CD4-positive, alpha-beta T cell treated with Interleukin-17A for 4 hours (primary cell): Measurements from ENCODE around the gene ARL10.

Experiments used
- DNase-seq: peaks from one replicate; pipeline ENCODE4 v3.0.0-alpha.2; 2020; ENCODE audit warnings: mixed read lengths

The ARL10 gene, protein sequence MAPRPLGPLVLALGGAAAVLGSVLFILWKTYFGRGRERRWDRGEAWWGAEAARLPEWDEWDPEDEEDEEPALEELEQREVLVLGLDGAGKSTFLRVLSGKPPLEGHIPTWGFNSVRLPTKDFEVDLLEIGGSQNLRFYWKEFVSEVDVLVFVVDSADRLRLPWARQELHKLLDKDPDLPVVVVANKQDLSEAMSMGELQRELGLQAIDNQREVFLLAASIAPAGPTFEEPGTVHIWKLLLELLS

DNA sequence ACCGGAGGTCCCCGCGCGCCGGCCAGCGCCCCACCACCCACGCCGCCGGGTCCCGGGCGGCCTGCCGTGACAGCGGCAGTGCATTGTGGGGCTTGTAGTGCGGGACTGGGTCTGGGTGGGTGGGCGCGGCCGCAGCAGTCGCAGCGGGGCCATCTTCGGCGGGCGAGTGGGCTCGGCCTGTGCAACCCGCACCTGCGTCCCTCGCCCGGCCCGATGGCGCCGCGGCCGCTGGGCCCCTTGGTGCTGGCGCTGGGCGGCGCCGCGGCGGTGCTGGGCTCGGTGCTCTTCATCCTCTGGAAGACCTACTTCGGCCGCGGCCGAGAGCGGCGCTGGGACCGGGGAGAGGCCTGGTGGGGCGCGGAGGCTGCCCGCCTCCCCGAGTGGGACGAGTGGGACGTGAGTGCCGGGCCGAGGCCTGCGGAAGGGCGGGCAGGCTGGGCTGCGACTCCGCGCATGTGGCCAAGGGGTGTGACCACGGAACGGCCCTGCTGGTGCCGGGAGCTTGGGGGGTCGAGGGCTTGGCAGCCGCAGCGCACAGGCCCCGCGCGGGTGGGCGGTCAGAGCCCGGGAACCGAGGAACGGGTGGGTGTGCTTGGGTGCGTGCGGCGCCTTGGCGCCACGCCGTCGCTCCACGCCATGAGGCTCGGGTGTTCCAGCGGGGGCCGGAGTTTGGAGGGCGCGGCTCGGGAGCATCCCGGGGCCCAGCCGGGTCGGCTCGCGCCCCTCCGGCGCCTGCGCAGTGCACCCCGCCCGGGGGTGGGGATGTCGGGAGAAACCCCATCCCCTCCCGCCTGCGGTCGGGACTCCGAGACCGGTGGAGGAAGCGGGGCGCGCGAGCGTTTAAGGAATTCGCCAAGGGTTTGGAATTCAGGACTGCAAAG, at the start of gene ARL10:
Gene ARL10 (plus strand): TSS at position 137 of the 881 bp plus-strand sequence. CDS start 77 bp downstream, at position 214.
- DNase-seq, result peak; percentile 72

DNA sequence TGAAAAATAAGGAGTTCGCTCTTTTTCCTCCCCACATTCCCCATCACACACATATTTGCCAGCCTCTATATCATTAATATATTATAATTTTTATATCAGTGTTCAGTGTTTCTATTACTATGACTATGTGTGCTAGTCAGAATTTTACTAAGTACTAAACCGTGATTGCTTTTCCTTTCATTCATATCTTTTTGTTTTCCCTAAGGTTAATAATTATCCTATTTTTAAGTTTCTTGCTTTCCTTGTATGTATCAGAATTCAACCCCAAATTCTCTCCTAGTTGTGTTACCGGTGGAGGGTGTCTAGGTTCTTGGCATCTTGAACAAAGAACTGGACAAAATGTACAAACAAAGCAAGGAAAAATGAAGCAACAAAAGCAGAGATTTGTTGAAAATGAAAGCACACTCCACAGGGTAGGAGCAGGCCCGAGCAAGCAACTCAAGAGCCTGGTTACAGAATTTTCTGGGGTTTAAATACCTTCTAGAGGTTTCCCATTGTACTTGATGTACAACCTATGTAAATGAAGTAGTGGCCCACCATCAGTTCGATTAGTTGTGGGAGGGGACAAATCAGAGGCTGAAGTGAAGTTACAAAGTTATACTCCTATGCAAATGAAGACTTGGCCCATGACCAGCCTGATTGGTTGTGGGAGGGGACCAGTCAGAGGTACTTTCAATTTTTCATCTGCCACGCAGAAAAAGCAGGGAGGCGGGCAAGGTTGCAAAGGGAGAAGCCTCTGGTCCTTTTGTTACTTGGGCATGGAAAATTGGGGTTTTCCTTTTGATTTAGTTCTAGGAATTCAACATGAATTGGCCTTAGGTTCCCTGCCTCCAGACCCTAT, 47.5 kb upstream of the ARL10 start:
- no peak for DNase-seq

DNA sequence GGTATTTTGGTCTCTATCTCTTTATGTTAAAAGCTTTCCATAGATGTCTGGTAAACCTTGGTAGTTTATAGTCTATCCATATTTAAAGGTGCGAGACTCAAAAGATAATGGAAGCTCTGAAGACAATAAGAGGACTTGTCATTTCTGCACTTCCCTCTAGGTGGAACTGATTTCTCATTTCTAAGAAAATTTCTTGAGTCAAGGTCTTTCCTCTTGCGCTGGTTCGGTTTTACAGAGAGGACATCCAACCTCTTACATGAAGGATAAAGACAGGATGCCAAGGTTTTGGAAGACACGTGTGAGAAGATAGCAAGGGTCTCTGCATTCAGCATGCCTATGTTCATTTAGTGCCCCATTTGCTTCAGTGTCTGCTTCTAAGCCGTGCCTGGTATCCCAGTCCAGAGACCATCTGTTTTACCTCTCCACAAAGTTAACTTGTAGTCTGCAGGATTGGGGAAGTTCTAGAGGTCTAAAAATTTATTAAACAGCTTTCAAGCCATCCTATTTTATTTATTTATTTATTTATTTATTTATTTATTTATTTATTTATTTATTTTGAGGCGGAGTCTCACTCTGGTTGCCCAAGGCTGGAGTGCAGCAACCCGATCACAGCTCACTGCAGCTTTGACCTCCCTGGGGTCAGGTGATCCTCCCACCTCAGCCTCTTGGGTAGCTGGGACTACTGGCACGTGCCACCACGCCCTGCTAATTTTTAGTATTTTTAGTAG, 45.3 kb upstream of the ARL10 start:
- DNase-seq, result no peak

DNA sequence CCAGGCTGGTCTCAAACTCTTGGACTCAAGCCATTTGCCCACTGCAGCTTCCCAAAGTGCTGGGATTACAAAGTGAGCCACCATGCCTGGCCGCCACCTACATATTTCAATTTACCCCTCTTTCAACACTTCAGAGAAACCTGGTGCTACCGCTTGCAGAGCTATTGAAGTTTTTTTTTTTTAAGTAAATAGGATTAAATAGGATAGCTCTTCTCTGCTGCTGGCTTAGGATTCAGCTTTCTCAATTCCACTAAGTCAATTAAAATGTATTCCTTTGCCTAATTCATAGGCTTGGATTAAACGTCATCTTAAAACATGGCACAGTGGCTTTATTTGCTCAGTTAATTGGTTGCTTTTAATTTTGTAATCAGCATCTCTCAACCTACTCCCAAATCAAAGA, 44.7 kb upstream of the ARL10 start:
- no peak for DNase-seq

DNA sequence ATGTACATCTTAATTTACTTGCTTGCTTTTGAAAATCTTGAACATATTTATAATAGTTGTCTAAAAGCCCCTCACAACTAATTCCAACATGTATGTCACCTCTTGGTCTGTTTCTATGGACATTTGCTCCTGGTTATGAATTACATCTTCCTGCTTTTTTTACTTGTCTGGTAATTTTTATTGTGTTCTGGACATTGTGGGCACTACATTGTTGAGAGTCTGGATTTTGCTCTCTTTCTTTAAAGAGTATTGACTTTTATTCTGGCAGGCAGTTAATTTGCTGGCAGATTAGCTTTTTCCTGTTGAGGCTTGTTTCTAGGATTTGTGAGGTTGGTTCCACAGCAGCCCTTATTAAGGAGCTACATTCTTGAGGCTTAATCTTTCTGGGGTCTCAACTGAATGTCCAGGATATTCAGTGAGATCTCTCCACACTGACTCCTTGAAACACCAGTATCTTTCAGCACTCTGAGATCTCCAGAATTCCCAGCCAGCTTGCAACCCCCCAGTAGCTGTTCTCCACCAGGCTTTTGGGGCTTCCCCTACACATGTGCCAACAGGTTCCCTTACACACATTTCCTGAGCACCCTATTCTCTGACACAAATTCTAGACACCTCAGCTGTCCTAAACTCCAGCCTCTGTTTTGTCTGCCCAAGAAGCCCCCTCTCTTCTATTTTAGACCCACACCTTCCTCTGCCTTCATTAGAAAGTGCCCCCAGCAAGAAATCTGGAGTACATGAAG, 31.1 kb upstream of the ARL10 start:
- no peak for DNase-seq

DNA sequence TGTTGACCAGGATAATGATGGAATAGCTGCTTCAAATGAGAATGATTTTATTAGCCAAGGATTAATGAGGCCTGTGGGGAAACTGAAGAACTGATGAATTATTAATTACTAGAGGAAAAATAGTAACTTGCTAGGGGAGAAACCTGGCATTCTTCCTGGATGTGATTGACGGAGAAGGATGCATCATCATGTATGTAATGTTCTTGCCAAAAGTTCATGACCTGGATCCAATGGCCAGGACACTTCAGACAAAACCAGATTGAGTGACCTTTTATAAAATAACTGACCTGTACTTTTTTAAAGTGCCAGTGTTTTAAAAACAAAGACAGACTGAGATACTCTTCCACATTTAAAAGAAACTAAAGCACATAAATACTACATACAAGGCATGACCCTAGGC, 27.4 kb upstream of the ARL10 start:
- DNase-seq, result no peak

DNA sequence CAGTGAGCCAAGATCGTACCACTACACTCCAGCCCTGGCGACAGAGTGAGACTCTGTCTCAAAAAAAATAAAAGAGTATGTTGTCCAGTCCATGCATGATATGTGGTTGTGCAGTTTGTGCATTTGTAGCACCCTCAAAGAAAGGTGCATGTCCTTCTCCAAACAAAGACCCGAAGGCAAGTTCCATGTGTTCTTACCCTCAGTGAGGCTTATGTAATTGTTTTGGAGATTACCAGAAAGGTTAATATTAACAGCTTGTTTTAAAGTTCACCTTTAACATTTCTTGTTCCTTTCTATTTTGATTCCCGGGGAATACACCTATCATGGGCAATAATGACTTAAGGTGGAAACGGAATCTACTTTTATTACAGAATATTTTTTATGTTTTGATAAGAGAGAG, 26.0 kb upstream of the ARL10 start:
- DNase-seq, result no peak

DNA sequence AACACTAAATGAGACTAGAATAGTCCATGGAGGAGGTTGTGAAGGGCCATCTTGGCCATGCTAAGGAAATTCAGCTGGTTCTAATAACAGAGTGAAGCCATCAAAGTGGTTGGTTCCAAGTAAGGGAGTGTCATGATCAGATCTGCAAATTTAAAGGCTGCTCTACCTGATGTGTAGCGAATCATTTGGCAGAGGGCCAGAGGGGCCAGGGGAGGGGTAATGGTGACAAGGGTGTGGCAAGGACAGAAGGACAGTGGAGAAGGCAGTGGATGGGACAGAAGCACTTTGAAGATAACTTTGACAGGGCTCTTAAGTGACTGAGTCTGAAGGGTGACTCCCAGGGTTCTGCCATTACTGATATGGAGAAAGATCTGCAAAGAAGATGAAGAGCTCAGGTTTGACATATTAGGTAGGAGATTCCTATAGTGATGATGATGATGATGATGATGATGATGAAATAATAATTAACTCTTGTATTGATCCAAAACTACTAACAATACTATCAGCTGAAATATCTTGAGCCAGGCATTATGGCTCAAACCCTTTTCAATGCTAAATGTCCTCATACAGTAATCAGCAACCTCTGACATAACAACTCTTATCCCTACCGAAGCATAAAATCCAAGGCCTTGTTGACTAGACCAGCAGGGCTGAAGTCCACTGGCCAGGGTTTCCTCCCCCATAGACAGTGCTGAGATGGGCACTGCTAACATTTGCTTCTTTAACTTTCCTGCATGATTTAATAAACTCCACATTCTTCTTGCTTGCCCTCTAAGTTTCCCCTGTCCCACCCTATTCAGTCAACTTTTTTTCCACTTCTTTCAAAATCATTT, 23.7 kb upstream of the ARL10 start:
- DNase-seq, result no peak

DNA sequence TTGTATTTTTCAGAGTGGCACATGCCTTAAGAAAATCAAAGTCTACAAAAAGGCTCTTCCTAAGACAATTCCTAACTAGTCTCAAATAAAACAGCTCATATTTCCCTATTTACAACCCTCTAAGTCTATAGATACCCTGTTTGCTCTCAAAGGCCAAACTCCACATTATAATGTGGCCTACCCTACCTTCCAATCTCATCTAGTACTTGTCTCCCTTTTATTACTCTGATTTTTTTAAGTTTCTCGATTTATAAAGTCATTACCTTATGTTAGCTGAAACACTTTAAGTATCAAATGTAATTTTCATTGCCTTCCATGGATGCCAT, 23.2 kb upstream of the ARL10 start:
- DNase-seq, result no peak

DNA sequence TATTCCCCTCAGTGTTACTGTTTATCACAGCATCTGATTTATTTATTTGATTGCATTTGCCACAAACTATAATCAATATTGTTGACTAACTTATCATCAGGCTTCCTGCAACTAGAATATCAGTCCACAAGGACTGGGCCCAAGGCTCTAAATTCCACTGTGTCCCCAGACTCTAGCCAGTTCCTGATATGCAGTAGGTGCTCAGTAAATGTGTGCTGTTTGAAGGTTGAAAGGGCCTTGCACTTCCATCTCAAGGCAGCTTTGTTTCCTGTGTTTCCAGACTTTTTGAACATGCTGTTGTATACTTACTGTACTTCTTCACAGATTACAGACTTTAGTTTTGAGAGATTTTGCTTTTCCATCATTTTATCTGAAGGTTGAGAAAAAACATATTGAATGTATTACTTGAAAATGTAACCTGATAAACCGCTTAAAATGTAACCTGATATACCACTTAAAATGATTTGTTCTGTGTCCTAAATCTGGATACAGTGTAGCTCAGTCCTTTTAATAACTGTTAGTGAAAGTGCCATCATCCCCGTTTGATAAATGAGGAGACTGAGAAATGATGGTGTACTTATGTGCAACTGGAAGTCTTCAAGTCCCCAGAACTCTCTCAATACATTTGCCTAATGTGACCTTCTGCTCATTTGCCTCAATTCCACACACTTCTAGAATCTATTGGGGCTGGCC, 22.4 kb upstream of the ARL10 start:
- no peak for DNase-seq

DNA sequence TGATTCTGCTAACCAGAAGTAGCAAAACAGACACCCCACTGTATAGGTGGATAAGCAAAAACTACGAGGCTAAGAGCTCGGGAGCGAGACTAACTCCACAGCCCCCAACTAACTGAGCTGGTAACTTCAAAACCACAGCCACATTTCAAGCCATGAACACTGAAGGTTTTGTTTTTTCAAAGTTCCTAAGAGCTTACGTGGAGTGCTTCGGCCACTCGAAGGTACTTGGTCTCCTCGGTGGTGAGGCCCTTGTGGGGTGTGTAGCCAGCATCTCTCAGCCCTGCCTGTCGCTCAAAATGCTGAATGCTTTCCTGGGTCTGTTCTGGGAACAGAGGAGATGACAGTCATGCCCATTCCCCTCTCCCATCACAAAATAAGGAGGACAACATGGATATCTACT, 14.9 kb upstream of the ARL10 start:
- no peak for DNase-seq

DNA sequence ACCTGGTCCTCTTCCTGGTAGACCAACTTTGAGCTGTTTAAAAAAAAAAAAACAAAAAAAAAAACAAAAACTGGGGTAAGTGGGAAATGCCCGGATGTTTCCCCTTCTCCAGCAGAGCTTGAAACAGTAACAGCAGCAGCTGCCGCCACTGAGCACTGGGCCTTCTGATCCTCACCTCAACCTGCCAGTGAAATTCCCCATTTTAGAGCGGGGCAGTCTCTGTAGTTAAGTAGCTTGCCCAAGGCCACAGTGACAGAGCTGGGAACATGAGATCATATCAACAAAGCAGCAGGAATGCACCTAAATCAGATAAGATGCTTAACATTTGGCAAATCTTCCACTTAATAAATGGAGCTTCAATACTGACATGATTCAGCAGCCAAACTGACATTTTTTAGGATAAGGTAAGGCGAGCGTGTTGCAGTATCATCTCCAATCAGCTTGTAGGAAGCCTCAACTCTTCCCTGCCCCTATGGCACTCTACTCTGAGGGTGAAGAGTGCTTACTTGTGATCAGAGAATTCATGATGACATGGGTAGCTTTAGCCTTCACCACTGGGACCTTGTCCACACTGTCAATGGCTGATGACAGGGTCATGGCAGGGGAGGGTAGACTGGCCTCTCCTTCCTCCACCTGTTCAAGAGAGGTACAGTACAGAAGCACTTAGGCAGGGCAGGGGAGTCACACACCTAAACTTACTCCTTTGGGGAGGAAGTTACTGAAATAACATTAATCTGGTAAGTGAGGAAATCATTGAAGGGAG, 13.0 kb upstream of the ARL10 start:
- no peak for DNase-seq

DNA sequence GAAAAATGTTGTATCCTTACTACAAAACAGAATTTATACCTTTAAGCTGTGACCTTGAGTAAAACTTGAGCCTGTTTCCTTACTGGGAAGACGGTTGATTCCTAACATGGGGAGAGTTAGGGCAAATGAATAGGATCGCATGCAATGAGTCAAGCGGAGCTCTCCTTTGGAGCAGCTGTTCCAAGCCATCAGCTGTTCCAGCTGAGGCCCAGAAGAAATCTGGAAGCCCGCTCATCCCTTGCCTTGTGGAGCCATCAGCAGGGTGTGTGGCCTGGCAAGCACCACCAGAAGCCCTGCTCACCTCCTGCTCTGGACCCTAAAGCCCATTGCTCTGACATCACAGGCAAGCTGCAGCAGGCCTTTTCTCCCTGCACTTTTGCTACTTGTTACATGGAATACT, 11.8 kb upstream of the ARL10 start:
- no peak for DNase-seq

DNA sequence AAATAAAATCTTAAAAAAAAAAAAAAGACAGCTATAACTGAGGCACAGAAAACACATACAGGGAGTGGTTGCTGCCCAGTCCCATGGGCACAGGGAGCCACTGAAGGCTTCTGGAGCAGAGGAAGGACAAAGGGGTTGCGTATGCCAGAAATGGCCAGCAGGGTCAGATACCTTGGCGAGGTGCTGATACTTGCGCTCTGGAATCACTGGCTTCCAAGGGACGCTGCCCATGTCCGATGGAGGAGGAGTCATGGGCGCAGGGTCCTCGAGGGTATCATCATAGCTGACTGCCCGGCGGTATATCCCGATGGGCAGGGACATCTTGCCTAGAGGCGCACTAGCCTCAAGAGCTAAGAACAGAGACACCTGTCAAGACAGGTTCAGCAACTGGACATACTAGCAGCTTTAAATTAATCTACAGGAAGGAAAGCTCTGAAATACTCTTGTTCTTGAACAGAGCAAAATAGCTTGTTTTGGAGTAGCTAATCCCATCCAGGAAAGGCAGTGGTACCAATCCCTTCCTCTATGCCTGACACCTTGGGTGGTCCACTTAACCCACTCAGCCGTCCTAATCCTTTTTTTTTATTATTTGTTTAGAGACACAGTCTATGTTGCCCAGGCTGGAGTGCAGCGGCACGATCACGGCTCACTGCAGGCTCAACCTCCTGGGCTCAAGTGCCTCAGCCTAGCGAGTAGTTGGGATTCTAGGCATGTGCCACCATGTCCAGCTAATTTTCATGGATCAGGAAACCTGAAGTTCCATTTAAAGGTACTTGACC, 9.7 kb upstream of the ARL10 start:
- DNase-seq, result no peak

DNA sequence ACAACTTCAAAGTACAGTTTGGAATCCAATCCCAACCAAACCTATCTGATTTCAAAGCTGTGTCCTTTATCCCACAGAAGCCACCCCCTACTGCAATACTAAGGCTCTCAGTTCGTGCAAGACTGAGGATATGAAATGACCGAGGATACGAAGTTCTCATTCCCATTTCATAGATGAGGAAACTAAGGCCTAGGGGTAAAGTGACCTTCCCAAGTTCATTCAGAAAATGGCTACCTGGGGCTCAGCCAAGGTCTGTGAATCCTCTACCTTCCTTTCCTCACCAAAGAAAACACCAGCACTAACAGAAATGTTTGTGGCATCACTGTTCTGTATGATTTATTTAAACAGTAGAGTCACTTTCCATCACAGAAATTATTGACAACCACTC, 9.1 kb upstream of the ARL10 start:
- DNase-seq, result no peak

DNA sequence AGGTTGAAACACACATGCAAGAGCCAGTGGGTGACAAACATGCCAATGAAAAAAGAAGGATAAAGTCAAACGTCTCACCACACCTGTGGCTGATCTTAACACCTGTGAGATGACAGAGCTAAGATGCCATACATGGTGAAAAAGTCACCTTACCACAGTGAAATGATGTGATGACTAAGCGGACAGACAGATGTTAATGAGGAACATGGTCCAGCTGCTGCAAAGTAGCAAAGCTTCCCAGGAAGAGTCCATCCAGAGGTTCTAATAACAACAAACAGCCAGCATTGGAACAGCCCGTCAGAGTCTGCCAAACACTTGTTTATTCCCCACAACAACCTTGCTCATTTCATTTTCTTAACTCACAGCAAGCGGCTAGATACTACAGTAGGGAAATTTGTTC, 5.6 kb upstream of the ARL10 start:
- DNase-seq, result no peak

DNA sequence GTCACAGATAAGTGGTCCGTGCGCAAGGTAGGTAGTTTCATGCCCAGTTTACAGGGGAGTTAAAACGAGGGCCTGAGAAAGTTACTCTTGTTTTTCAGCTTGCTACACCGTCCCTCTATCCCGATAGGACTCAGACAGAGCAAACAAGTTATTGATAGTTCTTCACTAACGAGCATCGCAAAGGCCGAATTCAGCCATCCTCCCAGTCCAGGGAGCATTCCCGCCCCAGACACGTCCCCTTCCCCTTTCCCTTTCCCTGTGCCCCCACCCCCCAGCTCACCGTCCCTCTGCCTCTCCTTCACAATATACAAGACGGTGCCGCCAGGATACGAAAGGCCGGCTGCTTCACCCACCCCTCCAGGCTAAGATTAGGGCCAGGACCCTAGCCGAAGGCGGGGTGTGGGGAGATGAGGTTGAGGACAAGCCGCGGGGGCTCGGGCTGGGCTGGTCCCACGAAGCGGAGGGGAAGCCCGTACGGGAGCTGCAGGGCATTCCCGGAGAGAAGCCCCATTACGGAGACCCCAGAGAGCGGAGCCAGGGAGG, 4.3 kb upstream of the ARL10 start:
- DNase-seq, result no peak

DNA sequence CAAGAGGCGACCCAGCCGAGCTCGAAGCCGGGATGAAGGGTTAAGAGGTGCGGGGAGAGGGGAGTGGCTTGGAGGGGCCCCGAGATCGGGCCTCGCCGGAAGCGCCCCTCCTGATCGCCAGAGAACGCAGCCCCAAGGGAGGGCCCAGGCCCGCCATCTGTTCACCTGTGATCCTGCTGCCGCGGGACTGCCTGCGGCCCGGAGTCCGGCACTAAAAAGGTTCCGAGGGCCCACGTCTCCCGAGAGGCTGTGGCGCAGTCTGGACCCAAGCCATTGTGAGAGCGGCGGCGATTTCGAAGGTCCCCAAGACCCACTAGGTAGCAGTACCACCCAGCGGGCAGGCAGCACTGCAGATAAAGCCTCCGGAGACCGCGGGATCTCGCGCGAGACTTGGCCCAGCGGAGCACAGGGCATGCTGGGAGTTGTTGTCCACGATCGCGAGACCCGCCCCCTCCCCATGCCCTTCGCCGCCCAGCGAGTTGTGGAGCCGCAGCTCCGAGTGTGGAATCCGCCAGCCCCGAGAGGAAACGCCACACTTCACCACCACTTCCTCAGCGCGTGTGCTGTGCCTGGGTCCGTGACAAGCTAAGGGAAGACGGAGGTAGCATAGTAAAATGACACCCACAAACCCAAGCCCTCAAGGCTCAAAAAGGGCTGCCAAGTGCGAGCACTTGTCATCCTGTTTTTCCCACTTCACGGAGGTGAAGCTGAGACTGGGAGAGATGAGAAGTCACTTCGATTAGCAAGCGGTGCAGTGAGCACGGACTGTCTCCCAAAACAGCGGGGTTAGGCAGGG, 3.7 kb upstream of the ARL10 start, which contains the start of gene KIAA1191:
Gene KIAA1191 (minus strand): TSS at position 328 of the 796 bp plus-strand sequence. CDS start 2,256 bp downstream, outside the sequence.
- DNase-seq, result peak; percentile 97
